ENCODE results near the gene THSD1.
"Not testable (repeated sequence)": the region's sequence is repeated elsewhere in the genome, so short reads cannot be mapped to it uniquely, and the experiment has no call there.

THSD1 gene

GRCh38 chr13:52348983-52349780 lies 56.8 kb downstream of the THSD1 start:
- no peak for DNase-seq

GRCh38 chr13:52348071-52348470 lies 57.9 kb downstream of the THSD1 start:
- no peak for DNase-seq

DNA sequence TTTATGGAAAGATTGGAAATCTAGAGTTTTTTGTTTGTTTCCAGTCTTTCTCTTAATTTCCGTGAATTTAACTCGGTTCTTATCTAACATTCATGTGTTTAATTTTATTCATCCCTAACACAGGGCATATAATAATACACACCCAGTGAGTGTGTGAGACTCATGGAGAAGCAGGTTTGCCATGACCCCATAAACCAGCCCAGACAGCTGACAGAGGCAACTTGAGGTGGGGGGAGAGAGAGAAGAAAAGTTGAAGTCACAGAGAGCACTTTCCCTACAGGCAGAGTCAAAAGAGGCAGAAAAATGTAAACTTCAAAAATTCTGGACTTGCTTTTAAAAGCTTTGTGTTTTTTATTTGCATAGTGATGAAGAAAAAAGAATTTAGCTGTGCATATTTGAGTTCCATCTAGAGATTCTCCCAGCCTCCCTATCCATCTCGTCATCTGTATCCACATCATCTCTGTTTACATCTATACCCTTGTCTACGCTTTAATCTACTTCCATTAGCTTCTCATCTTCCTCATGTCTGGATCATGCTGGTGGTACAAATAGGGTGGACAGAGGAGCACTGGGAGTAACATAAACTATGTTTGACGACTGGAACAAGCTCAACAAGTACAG lies 60.2 kb downstream of the THSD1 start:
- no peak for DNase-seq

DNA sequence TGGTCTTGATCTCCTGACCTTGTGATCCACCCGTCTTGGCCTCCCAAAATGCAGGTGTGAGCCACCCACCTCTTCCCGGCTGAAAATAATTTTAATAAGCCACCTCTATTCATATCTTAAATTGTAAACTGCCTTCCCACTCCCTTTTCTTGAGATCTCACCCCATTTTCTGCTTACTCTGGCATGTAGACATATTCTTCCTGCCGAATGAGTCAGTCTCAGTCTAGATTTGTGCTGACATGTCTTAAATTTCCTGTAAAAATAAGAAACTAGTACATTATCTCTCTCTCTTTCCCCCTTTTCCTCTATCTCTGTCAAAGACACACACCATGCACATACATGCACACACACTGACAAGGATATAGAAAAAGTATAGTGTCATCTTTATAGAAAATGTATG lies 60.9 kb downstream of the THSD1 start:
- no peak for DNase-seq

DNA sequence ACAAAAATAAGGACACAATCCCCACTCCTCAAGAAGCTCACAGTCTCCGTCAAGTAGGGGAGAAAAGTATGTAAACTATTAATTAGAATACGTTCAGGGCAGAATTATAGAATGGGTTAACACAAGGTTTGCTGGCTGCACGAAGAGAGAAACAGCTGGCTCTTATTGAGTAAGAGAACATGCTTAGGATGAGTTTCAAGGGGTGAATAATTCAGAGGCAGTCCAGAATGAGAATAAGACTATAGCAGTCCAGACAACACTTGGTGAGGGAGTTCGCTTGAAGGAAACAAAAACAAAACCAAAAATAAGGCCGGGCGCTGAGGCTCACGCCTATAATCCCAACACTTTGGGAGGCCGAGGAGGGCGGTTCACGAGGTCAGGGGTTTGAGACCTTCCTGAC lies 61.9 kb downstream of the THSD1 start:
- DNase-seq = no peak

DNA sequence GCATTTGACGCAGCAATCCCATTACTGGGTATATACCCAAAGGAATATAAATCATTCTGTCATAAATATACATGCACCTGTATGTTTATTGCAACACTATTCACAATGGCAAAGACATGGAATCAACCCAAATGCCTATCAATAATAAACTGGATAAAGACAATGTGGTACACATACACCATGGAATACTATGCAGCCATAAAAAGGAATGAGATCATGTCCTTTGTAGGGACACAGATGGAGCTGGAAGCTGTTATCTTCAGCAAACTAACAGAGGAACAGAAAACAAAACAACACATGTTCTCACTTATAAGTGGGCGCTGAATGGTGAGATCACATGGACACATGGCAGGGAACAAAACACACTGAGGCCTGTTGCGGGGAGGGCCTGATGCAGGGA lies 63.8 kb downstream of the THSD1 start:
- DNase-seq = not testable (repeated sequence)

- not testable (repeated sequence) for DNase-seq
Observed at GRCh38 chr13:52337828-52338455, 68.0 kb downstream of the THSD1 start.

GRCh38 chr13:52334107-52334506 lies 71.9 kb downstream of the THSD1 start:
- DNase-seq = not testable (repeated sequence)

DNA sequence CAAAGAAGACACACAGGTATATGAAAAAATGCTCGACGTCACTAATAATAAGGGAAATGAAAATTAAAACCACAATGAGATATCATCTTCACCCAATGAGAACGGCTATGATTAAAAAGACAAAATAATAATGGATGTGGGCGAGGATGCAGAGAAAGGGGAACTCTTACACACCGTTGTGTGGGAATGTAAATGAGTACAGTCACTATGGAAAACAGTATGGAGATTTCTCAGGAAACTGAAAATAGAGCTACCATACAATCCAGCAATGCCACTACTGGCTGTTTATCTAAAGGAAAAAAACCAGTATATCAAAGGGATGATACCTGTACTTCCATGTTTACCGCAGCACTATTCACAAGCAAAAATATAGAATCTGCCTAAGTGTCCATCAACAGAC lies 74.1 kb downstream of the THSD1 start:
- not testable (repeated sequence) for DNase-seq

Data from effector CD4-positive, alpha-beta T cell (primary cell).